Panc1 (cell line): Measurements from ENCODE around the gene AGPAT4. TPM values are rescaled to one million over a fixed set of nuclear protein-coding genes. Genes with fewer than 3 reads are reported as not detected.

Experiments
- ATAC-seq: fragments of 200-7000 bp; cut with Tn5 transposase; 2 replicates; pipeline ENCODE4 v1.9.1; 2020; ENCODE audit warnings: mild to moderate bottlenecking, moderate library complexity
- BruUV-seq: library from RNA; stranded (reverse); fragments of 400-500 nt; replicated peaks from 2 replicates; lab custom pipeline; 2021; lab: Mats Ljungman, UMichigan
- CTCF ChIA-PET: fragments of 300-600 bp; sonication (Branson Sonifier 250); formaldehyde crosslinking; loops from one replicate; lab custom pipeline; 2022; ENCODE audit warnings: antibody characterized with exemption; lab: Charles Lee
- POLR2A ChIA-PET: fragments of 300-600 bp; sonication (Branson Sonifier 250); formaldehyde crosslinking; loops from one replicate; lab custom pipeline; 2022; ENCODE audit warnings: antibody characterized with exemption; lab: Charles Lee
- DNase-seq: peaks from one replicate; pipeline ENCODE4 v3.0.0-alpha.2; 2010; ENCODE audit warnings: low read depth, low spot score
- H3K27ac ChIP-seq: 2 replicates; pipeline ENCODE4 v1.5.1; 2011; ENCODE audit warnings: mild to moderate bottlenecking, low read length, inconsistent platforms
- H3K27me3 ChIP-seq: fragments of 200-500 bp; sonication (Bioruptor generic); 2 replicates; pipeline ENCODE4 v1.6.0; 2014; ENCODE audit warnings: low read length, inconsistent platforms; ENCODE audit not compliant: control insufficient read depth, insufficient read depth
- H3K36me3 ChIP-seq: fragments of 200-500 bp; sonication (Bioruptor generic); 2 replicates; pipeline ENCODE4 v1.5.1; 2014; ENCODE audit warnings: inconsistent platforms, mild to moderate bottlenecking, low read length, moderate library complexity; ENCODE audit not compliant: control insufficient read depth, insufficient read depth
- H3K4me1 ChIP-seq: 2 replicates; pipeline ENCODE4 v1.5.1; 2011; ENCODE audit warnings: inconsistent platforms, mild to moderate bottlenecking, low read length, moderate library complexity; ENCODE audit not compliant: control insufficient read depth, insufficient read depth
- H3K4me3 ChIP-seq, 2 experiments: 2 replicates each; pipeline ENCODE4 v1.5.1; 2011 to 2012; ENCODE audit warnings: low read depth in 2 of 2, low read length in 2 of 2, mild to moderate bottlenecking in 2 of 2, inconsistent platforms in 1 of 2, moderate library complexity in 1 of 2
- H3K9me3 ChIP-seq: fragments of 200-500 bp; sonication (Bioruptor generic); 2 replicates; pipeline ENCODE4 v1.5.1; 2014; ENCODE audit warnings: low read depth, mild to moderate bottlenecking, inconsistent platforms, low read length, moderate library complexity; ENCODE audit not compliant: control insufficient read depth, insufficient read depth
- POLR2AphosphoS5 ChIP-seq: IDR thresholded peaks from 2 replicates; pipeline ENCODE4 v1.6.1; 2012; ENCODE audit warnings: mild to moderate bottlenecking, low read depth, low read length, moderate library complexity
- SIN3A ChIP-seq: IDR thresholded peaks from 2 replicates; pipeline ENCODE4 v1.6.1; 2012; ENCODE audit warnings: low read depth, mild to moderate bottlenecking, low read length, moderate library complexity, borderline replicate concordance; ENCODE audit not compliant: insufficient read depth
- TCF7L2 ChIP-seq: IDR thresholded peaks from 2 replicates; pipeline ENCODE4 v1.6.1; 2011; ENCODE audit warnings: mild to moderate bottlenecking, low read depth, low read length, inconsistent platforms
- in situ Hi-C: cut with HindIII; loops from 2 replicates; pipeline ENCODE4 v1.10.0; 2016; ENCODE audit warnings: low sequenced_read_pairs, low pct_unique_long_range_greater_than_20kb
- intact Hi-C: fragments of 100-400 bp; cut with micrococcal nuclease; formaldehyde crosslinking; loops from one replicate; pipeline ENCODE4 v1.10.0; 2022; ENCODE audit not compliant: unreplicated experiment
- total RNA-seq: library from RNA; stranded (reverse); gene quantifications from one replicate; pipeline ENCODE4 v1.2.1, GENCODE V29; 2021; ENCODE audit not compliant: unreplicated experiment
- TF ChIP-seq, protein P1 (sequence below): fragments of 450-650 bp; IDR thresholded peaks from 2 replicates; pipeline ENCODE4 v1.5.1; 2017; ENCODE audit warnings: mild to moderate bottlenecking
- TF ChIP-seq, protein P2 (sequence below), 2 experiments: IDR thresholded peaks; 2 replicates each; pipeline ENCODE4 v1.6.1; 2011 to 2012; ENCODE audit warnings: low read depth in 2 of 2, control low read depth in 1 of 2, low read length in 1 of 2, mild to moderate bottlenecking in 1 of 2, moderate library complexity in 1 of 2; ENCODE audit not compliant: insufficient read depth in 1 of 2

Gene AGPAT4
- total RNA-seq, 1 experiment from 2014 or later = 12.9 TPM

DNA sequence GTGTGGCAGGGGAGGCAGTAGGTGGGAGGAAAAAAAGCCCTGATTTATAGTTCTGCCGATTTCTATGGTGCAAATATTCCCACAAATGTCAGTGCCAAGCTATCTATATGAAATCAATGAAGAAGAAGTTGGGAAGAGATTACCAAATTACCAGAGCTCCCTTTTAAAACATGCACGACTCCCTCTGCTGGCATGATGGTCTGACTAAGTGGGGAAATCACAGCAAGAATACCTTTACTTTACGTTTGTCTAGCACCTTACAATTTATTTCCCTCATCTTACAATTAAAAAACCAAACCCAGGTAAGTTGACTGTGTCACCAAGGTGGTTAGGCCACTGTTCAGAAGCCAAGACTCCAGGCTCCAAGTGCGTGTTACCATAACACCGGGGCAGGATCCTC lies 55.6 kb downstream of the AGPAT4 start:
- Histone ChIP-seq H3K4me1 (0 out of 2 replicates have a peak, but pooled peaks cover 5% of the 10 kb centered on the region), H3K27me3 (no peaks in the 10 kb centered on the region), H3K4me3 (no peak overlapping the region), H3K36me3 (no peaks in the 10 kb centered on the region), H3K9me3 (peaks cover 3% of the 10 kb centered on the region; the same call in 1 of the 2 replicates), H3K27ac (no peak overlapping the region)
- BruUV-seq = no TSS peak
- in situ Hi-C loops = no loop called here
- TF ChIP-seq, protein P1, sequence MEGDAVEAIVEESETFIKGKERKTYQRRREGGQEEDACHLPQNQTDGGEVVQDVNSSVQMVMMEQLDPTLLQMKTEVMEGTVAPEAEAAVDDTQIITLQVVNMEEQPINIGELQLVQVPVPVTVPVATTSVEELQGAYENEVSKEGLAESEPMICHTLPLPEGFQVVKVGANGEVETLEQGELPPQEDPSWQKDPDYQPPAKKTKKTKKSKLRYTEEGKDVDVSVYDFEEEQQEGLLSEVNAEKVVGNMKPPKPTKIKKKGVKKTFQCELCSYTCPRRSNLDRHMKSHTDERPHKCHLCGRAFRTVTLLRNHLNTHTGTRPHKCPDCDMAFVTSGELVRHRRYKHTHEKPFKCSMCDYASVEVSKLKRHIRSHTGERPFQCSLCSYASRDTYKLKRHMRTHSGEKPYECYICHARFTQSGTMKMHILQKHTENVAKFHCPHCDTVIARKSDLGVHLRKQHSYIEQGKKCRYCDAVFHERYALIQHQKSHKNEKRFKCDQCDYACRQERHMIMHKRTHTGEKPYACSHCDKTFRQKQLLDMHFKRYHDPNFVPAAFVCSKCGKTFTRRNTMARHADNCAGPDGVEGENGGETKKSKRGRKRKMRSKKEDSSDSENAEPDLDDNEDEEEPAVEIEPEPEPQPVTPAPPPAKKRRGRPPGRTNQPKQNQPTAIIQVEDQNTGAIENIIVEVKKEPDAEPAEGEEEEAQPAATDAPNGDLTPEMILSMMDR = peak; percentile 57
- TF ChIP-seq POLR2AphosphoS5 = no peak
- ATAC-seq (no peak), DNase-seq (no peak)
- CTCF ChIA-PET = interaction anchor here (0.6 kb wide), 2 partner anchors 11 to 86 kb away, joined by 3 read pairs; no protein-coding TSS in a partner anchor
- POLR2A ChIA-PET = interaction anchor here (0.6 to 0.8 kb wide), 2 partner anchors 28 to 56 kb away, joined by 5 read pairs; partner anchors contain the start of gene AGPAT4
- intact Hi-C loops = no loop called here

DNA sequence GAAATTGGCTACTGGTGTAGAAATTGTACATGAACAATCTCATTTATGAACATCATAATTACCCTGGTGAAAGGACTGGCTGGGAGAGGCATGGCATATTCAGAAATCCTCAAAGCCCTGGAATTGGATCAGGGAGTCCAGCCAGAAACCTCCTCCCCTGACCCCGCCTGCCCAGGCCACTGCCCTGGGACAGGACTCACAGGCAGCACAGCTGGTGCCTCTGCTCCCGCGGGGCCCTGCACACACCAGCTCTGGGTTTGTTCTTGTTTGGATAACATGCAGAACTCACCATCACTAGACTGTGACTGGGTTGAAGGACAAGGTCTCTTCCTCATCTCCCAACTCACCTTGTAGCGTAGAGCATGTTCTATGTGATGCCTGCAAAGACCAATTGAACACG lies 56.2 kb downstream of the AGPAT4 start:
- Histone ChIP-seq H3K27me3 (no peaks in the 10 kb centered on the region), H3K9me3 (peaks cover 3% of the 10 kb centered on the region; the same call in 1 of the 2 replicates), H3K36me3 (no peaks in the 10 kb centered on the region), H3K4me1 (0 out of 2 replicates have a peak, but pooled peaks cover 5% of the 10 kb centered on the region), H3K4me3 (no peak overlapping the region), H3K27ac (no peak overlapping the region)
- no peak for ATAC-seq
- intact Hi-C loops = no loop called here
- ChIA-PET POLR2A (interaction anchor here (0.6 to 0.8 kb wide), 2 partner anchors 27 to 56 kb away, joined by 5 read pairs; partner anchors contain the start of gene AGPAT4), CTCF (interaction anchor here (0.6 kb wide), 2 partner anchors 11 to 85 kb away, joined by 3 read pairs; no protein-coding TSS in a partner anchor)
- BruUV-seq = no TSS peak
- DNase-seq = no peak
- in situ Hi-C loops = no loop called here
- no peak for TF ChIP-seq TCF7L2
- TF ChIP-seq POLR2AphosphoS5 = no peak
- TF ChIP-seq, protein P1 = no peak
- TF ChIP-seq, protein P2, sequence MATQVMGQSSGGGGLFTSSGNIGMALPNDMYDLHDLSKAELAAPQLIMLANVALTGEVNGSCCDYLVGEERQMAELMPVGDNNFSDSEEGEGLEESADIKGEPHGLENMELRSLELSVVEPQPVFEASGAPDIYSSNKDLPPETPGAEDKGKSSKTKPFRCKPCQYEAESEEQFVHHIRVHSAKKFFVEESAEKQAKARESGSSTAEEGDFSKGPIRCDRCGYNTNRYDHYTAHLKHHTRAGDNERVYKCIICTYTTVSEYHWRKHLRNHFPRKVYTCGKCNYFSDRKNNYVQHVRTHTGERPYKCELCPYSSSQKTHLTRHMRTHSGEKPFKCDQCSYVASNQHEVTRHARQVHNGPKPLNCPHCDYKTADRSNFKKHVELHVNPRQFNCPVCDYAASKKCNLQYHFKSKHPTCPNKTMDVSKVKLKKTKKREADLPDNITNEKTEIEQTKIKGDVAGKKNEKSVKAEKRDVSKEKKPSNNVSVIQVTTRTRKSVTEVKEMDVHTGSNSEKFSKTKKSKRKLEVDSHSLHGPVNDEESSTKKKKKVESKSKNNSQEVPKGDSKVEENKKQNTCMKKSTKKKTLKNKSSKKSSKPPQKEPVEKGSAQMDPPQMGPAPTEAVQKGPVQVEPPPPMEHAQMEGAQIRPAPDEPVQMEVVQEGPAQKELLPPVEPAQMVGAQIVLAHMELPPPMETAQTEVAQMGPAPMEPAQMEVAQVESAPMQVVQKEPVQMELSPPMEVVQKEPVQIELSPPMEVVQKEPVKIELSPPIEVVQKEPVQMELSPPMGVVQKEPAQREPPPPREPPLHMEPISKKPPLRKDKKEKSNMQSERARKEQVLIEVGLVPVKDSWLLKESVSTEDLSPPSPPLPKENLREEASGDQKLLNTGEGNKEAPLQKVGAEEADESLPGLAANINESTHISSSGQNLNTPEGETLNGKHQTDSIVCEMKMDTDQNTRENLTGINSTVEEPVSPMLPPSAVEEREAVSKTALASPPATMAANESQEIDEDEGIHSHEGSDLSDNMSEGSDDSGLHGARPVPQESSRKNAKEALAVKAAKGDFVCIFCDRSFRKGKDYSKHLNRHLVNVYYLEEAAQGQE (IDR thresholded peaks at IDR 0.05; ENCODE audit: insufficient read depth in 1 of 2, low read depth in 2 of 2, low read length in 1 of 2) = no peak
- no peak for TF ChIP-seq SIN3A
